GM21825 (cell line): ENCODE results near the gene IDI1.
"Not testable (repeated sequence)": the region's sequence is repeated elsewhere in the genome, so short reads cannot be mapped to it uniquely, and the experiment has no call there.

Experiments used
- ATAC-seq: cut with Tn5 transposase; IDR thresholded peaks from one replicate; pipeline ENCODE4 v1.9.1; 2021; ENCODE audit warnings: mild to moderate bottlenecking, moderate library complexity; ENCODE audit not compliant: unreplicated experiment

The IDI1 gene

DNA sequence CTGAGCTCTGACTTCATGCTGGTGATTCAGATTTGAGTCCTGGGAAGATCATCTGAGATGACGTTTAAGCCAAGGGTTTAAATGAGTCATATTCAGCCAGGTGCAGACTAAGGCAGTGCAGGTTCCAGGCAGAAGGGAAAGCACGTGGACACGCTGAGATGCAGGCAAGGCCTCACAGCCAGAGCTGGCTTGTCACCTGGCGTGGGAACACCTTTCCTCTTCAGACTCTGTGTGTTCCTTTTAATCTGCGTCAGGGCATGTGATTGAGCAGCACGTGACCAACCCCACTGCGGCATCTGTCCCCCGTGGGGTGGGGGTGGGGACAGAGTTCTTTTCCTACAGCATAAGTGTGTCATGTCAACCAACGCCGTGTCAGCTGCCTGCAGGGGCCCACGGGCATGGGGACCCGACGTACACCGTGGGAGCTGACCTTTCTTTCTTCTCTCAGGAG is 12.6 kb downstream of the IDI1 start:
- peak; percentile 79 for ATAC-seq

DNA sequence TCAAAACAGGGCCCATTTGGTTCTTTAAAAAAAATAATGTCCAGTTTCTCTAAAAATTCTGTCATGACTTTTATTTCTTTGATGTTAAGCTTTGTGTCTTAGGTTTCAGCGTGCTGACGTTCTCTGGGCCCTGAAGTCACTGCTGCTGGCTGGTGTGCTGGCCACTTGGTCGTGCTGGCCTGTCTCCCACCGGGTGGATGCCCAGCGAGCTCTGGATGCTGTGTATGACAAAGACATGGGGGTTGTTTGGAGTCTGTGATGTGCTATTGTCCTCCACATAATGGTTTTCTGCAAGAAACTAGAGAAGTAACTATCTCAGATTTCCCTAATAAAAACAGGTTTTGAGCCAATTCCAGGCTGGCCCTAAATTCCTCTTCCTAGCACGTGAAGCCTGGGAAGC is 13.7 kb downstream of the IDI1 start:
- ATAC-seq, result no peak

- ATAC-seq, result no peak
Measured at GRCh38 chr10:1034758-1035157, 14.2 kb downstream of the IDI1 start.

- ATAC-seq, result no peak
Measured at GRCh38 chr10:1033601-1034000, 15.3 kb downstream of the IDI1 start.

- no peak for ATAC-seq
Measured at GRCh38 chr10:1029838-1030237, 19.1 kb downstream of the IDI1 start.

DNA sequence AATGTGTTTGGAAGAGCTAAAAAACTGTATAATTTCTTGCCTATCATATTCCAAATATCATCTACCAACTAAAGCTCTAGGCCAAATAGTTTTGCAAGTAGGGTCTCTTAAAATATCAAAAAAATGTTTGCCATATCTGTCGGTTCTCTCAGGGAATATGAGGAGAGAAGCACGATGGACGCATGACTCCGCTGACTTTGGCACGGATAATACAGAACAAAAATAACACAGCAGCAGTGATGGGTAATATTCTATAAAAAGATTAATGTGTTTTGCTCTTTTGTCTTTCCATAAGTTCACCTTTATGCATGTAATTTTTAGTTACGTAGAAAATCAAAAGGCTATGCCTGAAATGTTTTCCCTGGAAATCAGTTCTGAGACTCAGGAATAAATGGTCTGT is 22.3 kb downstream of the IDI1 start:
- ATAC-seq, result no peak

DNA sequence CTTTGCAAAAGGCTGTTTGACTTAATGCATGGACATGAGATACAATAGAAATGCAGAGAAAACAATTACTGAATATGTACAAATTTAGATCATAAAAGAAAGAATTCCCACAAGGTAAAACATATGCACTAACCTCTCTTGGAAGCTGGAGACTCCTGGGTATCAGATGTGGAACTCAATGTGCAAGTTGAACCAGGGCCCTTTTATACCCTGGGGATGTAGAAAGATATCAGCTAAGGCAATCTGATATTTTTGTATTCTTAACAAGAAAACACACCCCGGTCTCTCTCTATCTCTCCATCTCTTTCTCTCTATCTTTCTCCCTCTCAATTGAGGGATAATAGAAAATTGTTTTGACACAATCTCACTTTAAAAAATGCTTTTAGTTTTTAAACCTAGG is 23.2 kb downstream of the IDI1 start, which contains the start of gene IDI2:
TSS of gene IDI2 (minus strand) at position 177 of the 400 bp plus-strand sequence. CDS start 1,136 bp downstream, outside the sequence.
- no peak for ATAC-seq

- ATAC-seq, result no peak
Measured at GRCh38 chr10:1024103-1024502, 24.8 kb downstream of the IDI1 start.

- no peak for ATAC-seq
Measured at GRCh38 chr10:1022413-1022812, 26.5 kb downstream of the IDI1 start.

DNA sequence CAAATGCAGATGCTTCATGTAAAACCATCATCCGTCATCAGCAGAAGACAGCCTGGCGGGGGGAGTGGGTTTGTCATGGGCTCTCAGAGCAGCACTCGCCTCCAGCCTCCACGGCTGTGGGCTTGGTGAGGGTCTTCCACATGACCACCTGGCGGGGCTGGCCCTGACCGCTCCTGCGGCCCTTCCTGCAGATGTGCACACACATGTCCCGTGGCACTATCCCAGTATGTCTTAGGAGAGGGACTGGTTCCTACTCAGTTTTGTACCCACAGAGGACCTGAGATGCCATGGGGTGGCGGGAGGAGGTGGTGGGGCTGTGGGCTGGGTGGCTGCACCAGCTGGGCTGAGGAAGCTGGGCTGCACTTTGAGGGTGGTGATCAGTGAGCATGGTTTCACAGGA is 28.0 kb downstream of the IDI1 start:
- ATAC-seq, result no peak

DNA sequence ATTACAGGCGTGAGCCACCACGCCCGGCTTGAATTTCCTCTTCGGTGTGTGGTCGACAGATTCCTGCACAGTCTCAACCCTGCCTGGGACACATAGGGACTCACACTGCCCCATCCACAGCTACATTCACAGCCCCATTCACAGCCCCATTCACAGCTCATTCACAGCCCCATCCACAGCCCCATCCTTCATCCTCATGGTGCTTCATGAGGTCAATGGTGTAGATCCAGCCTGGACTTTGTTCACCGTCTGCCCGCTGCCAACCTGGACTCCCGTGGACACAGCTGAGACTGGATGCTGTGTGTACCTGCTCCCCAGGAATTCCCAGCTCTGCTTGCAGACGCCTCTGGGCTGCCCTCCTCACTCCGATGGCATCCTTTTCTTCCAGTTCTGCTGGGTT is 28.5 kb downstream of the IDI1 start:
- ATAC-seq, result no peak

DNA sequence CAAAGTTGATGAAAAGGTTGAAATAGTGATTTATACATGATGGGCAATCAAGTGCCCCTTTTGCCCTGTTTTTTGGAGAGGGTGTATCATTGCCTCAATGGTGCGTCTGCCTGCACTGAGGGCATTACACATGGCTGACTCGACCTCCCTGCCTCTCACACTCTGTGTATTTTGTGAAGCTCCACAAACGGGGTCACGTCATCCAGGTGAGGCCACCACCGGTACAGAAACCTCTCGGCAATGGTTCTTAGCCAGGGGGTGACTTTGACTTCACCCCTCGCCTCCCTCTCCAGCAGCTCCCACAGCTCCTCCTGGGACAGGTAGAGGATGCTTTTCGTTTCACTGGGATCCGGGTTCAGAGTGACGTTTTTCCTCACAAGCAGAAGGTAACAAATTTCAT is 29.6 kb downstream of the IDI1 start:
- ATAC-seq, result no peak

DNA sequence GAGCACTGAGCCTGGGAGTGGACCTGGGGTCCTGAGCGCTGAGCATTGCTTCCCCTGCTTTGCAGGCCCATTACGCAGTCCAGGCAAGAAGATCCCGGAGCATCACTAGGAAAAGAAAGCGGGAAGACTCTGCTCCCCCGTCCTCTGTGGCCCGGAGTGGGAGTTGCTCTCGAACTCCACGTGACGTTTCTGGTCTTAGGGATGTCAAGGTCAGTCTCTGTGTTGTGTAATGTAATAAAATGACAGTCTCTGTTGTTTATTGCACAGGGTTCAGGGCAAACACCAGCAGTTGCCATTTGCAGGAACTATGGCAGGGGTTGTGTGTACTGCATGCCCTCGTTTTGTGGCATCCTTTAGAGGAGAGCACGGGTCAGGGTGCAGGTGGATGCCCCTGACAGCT is 33.2 kb downstream of the IDI1 start:
- no peak for ATAC-seq

- ATAC-seq, result no peak
Measured at GRCh38 chr10:1011696-1012095, 37.2 kb downstream of the IDI1 start.

GRCh38 chr10:1010703-1011102 is 38.2 kb downstream of the IDI1 start:
- no peak for ATAC-seq

DNA sequence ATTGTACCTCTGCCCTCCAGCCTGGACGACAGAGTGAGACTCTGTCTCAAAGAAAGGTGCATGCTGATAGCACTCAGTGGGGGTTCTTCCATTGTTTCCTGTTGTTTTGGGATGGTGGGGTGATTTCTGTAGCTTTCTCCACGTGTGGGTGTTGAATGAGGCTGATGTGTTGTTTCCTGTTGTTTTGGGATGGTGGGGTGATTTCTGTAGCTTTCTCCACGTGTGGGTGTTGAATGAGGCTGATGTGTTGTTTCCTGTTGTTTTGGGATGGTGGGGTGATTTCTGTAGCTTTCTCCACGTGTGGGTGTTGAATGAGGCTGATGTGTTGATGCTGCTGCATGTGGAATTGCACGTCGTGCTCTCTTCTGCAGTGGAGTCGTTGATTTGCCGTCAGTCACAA is 39.0 kb downstream of the IDI1 start:
- ATAC-seq, result not testable (repeated sequence)

- ATAC-seq, result no peak
Measured at GRCh38 chr10:1009071-1009494, 39.8 kb downstream of the IDI1 start.

GRCh38 chr10:1007583-1007982 is 41.3 kb downstream of the IDI1 start:
- ATAC-seq, result no peak

- ATAC-seq, result no peak
Measured at GRCh38 chr10:1006573-1006972, 42.3 kb downstream of the IDI1 start.

- ATAC-seq, result no peak
Measured at GRCh38 chr10:1003884-1004670, 44.8 kb downstream of the IDI1 start.

DNA sequence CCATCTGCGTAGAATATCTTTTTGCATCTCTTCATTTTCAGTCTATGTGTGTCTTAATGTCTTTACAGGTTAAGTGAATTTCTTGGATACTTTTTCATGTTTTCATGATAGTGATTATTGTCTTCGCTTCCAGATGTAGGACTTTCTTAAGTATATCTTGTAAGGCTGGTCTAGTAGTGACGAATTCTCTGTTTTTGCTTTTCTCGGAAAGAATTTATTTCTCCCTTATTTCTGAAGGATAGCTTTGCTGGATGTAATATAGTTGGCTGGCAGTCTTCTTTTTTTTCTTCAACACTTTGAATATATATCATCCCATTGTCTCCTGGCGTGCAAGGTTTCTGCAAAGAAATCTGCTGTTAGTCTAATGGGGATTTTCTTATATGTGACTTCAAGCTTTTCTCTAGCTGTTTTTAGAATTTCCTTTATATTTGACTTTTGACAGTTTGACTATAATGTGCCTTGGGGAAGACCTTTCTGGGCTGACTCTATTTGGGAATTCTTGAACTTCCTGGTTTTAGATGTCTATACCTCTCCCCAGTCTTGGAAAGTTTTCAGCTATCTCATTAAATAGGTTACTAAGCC is 46.4 kb downstream of the IDI1 start:
- ATAC-seq, result no peak

DNA sequence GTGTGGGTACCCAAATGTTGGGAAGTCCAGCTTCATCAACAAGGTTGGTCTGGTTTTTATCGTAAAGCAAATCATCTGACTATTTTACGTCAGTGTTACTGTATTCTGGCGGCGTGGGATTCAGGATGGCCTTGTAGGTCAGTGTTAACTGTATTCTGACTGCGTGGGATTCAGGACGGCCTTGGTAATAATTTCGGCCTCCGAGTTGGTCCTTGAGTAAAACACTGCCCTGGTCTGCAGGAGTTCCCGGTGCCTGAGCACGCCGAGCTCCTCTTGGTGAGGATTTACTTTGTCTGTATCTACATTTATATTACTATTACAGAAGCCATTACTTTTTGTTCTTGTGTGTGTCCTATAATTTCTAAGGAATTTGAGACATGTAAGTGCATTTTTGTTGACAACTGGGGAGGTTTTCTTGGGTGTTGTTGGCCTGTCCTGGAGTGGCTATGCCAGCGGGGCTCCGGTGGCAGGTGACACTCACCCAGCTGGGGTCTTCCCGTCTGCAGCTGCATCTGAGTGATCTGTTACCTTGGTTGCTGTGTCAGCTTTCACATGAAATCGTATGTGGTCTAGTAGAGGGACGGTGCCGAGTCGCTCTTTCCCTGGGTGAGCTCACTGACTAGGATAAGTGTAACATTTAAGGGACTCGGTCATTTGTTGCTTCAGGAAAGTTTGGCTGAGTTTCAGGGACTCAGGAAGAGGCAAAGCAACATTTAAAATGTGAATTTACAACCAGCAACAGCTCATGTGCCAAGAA is 51.5 kb downstream of the IDI1 start:
- no peak for ATAC-seq
